GM12878 (cell line): ENCODE data around the gene OR5B3. TPM values are rescaled to one million over a fixed set of nuclear protein-coding genes. Genes with fewer than 3 reads are reported as not detected.

Source experiments
- ATAC-seq: fragments of 200-7000 bp; cut with Tn5 transposase; 3 replicates; pipeline ENCODE4 v1.9.1; 2020; ENCODE audit warnings: mild to moderate bottlenecking, moderate library complexity
- BruUV-seq: library from RNA; stranded (reverse); fragments of 400-500 nt; replicated peaks from 2 replicates; lab custom pipeline; 2021; lab: Mats Ljungman, UMichigan
- CTCF ChIA-PET: fragments of 300-600 bp; sonication (Branson Sonifier 250); formaldehyde crosslinking; extraction: SDS; loops from one replicate; lab custom pipeline; 2021; ENCODE audit warnings: inconsistent platforms; lab: Yijun Ruan, JAX
- POLR2A ChIA-PET: fragments of 350-600 bp; formaldehyde crosslinking; extraction: SDS; loops from one replicate; lab custom pipeline; 2021; ENCODE audit warnings: inconsistent platforms; lab: Charles Lee
- RAD21 ChIA-PET: fragments of 300-600 bp; sonication (Branson Sonifier 250); formaldehyde crosslinking; loops from one replicate; lab custom pipeline; 2023; ENCODE audit warnings: antibody characterized with exemption; ENCODE audit not compliant: unreplicated experiment; lab: Charles Lee
- SMC1A ChIA-PET: fragments of 300-600 bp; sonication (Branson Sonifier 250); formaldehyde crosslinking; loops from one replicate; lab custom pipeline; 2023; ENCODE audit not compliant: unreplicated experiment, uncharacterized antibody; lab: Charles Lee
- DNase-seq: peaks from one replicate; pipeline ENCODE4 v3.0.0-alpha.2; 2011; ENCODE audit warnings: low read depth, low spot score
- FAIRE-seq: peaks from 3 replicates; lab custom pipeline; 2011; peaks lifted over from hg19 to GRCh38; lab: Jason Lieb, UNC
- H2AFZ ChIP-seq: 2 replicates; pipeline ENCODE4 v1.6.0; 2011; ENCODE audit warnings: low read depth, low read length, control low read depth; ENCODE audit not compliant: control insufficient read depth
- H3K27ac ChIP-seq: 2 replicates; pipeline ENCODE4 v1.5.1; 2011; ENCODE audit warnings: control low read depth; ENCODE audit not compliant: control insufficient read depth, insufficient read depth
- H3K27me3 ChIP-seq, 2 experiments: replicated peaks in 1 of 2; 2 replicates each; pipeline versions ENCODE4 v1.6.0 to v1.6.1; 2011; ENCODE audit warnings: low read length in 1 of 2; ENCODE audit not compliant: control insufficient read depth in 2 of 2, insufficient read depth in 2 of 2
- H3K36me3 ChIP-seq, 2 experiments: 2 replicates each; pipeline ENCODE4 v1.5.1; 2011; ENCODE audit warnings: low read length in 1 of 2; ENCODE audit not compliant: control insufficient read depth in 2 of 2, insufficient read depth in 2 of 2
- H3K4me1 ChIP-seq: 2 replicates; pipeline ENCODE4 v1.6.1; 2011; ENCODE audit warnings: mild to moderate bottlenecking, low read length, moderate library complexity, mixed read lengths; ENCODE audit not compliant: control insufficient read depth, insufficient read depth
- H3K4me2 ChIP-seq: 2 replicates; pipeline ENCODE4 v1.6.0; 2011; ENCODE audit warnings: control low read depth; ENCODE audit not compliant: control insufficient read depth, insufficient read depth
- H3K4me3 ChIP-seq: fragments of 200-600 bp; sonication (generic); 2 replicates; pipeline ENCODE4 v1.5.1; 2016
- H3K79me2 ChIP-seq: 2 replicates; pipeline ENCODE4 v1.6.0; 2011; ENCODE audit warnings: low read length; ENCODE audit not compliant: control insufficient read depth, insufficient read depth
- H3K9ac ChIP-seq: 2 replicates; pipeline ENCODE4 v1.8.0; 2011; ENCODE audit warnings: low read length, control low read depth, mixed read lengths; ENCODE audit not compliant: control insufficient read depth, insufficient read depth
- H3K9me3 ChIP-seq: replicated peaks from 3 replicates; pipeline ENCODE4 v1.5.1; 2011; ENCODE audit warnings: mild to moderate bottlenecking, low read length; ENCODE audit not compliant: control insufficient read depth, insufficient read depth
- H4K20me1 ChIP-seq: 2 replicates; pipeline ENCODE4 v1.6.0; 2011; ENCODE audit not compliant: control insufficient read depth, insufficient read depth
- EZH2 ChIP-seq: IDR thresholded peaks from 2 replicates; pipeline ENCODE4 v1.6.1; 2012; ENCODE audit warnings: low read depth, mild to moderate bottlenecking, control low read depth, inconsistent platforms, low read length, borderline replicate concordance; ENCODE audit not compliant: control insufficient read depth
- HSF1 ChIP-seq: fragments of 150-350 bp; IDR thresholded peaks from 2 replicates; pipeline ENCODE4 v1.6.1; 2014; ENCODE audit warnings: mild to moderate bottlenecking, low read depth, low read length
- LARP7 ChIP-seq: fragments of 450-650 bp; IDR thresholded peaks from 2 replicates; pipeline ENCODE4 v1.6.1; 2017; ENCODE audit warnings: mild to moderate bottlenecking
- MLLT1 ChIP-seq: fragments of 450-650 bp; IDR thresholded peaks from 2 replicates; pipeline ENCODE4 v1.6.1; 2016; ENCODE audit warnings: mild to moderate bottlenecking
- NR2F1 ChIP-seq: fragments of 450-650 bp; conservative IDR thresholded peaks from 2 replicates; pipeline ENCODE4 v1.6.1; 2017; ENCODE audit warnings: mild to moderate bottlenecking
- RB1 ChIP-seq: fragments of 450-650 bp; formaldehyde crosslinking; IDR thresholded peaks from 2 replicates; pipeline ENCODE4 v1.6.1; 2017; ENCODE audit warnings: mild to moderate bottlenecking, borderline replicate concordance
- SPI1 ChIP-seq: IDR thresholded peaks from 2 replicates; pipeline ENCODE4 v1.6.1; 2011; ENCODE audit warnings: low read depth, mild to moderate bottlenecking, low read length, moderate library complexity, borderline replicate concordance; ENCODE audit not compliant: insufficient read depth
- SUPT20H ChIP-seq: IDR thresholded peaks from 2 replicates; pipeline ENCODE4 v1.6.1; 2011; ENCODE audit warnings: low read depth, mild to moderate bottlenecking, low read length, moderate library complexity, borderline replicate concordance; ENCODE audit not compliant: control insufficient read depth
- TCF7 ChIP-seq: IDR thresholded peaks from 2 replicates; pipeline ENCODE4 v1.6.1; 2014; ENCODE audit warnings: antibody characterized with exemption, borderline replicate concordance
- WGBS: methylation state at CpG from one replicate; pipeline ENCODE4 v1.1.6; 2016; ENCODE audit warnings: low lambda C conversion rate; ENCODE audit not compliant: insufficient replicate concordance, insufficient coverage; ENCODE audit errors: missing lambda C conversion rate; 5-methylcytosine and 5-hydroxymethylcytosine counted together
- in situ Hi-C: fragments of 300-500 bp; cut with MboI; formaldehyde crosslinking; loops from 9 replicates; pipeline ENCODE4 v1.14.3; 2018; ENCODE audit warnings: mixed read lengths
- intact Hi-C: fragments of 100-400 bp; cut with micrococcal nuclease; formaldehyde crosslinking; loops from one replicate; pipeline ENCODE4 v1.14.2; 2022; ENCODE audit not compliant: unreplicated experiment
- polyA plus RNA-seq, 11 experiments: library from polyadenylated mRNA; depleted of rRNA in 4 of 11; unstranded in 6 of 11; stranded (reverse) in 5 of 11; fragments of >200 nt; fragmentation: Nextera tagmentation in 4 of 11; fragmentation: Illumina TruSeq in 1 of 11; extraction: Ambion mirVana in 4 of 11; extraction: Trizol in 1 of 11; gene quantifications; 1 replicate in 1 of 11; 2 replicates in 10 of 11; pipeline versions ENCODE4 v1.2.1 to v1.2.3, GENCODE V29; 2011 to 2016; ENCODE audit warnings: inconsistent platforms in 2 of 11, missing spikeins in 2 of 11, low read depth in 1 of 11
- total RNA-seq, 4 experiments: library from RNA; depleted of rRNA in 3 of 4; stranded (reverse); fragments of >200 nt in 3 of 4; fragmentation: Illumina TruSeq in 1 of 4; extraction: Trizol in 1 of 4; gene quantifications; 2 replicates each; pipeline versions ENCODE4 v1.2.1 to v1.2.3, GENCODE V29; 2013 to 2021

OR5B3 gene
- total and polyA plus RNA-seq, 10 of the 15 experiments (the other 5 are each of a cell fraction or from before 2014, with no cell fraction given): not detected

GRCh38 chr11:58433638-58434203 is 27.0 kb upstream of the OR5B3 start:
- BruUV-seq: no TSS peak

More at GRCh38 chr11:58433638-58434203, 27.0 kb upstream of the OR5B3 start:
- intact Hi-C loops: no loop called here
- SMC1A ChIA-PET: interaction anchor here (1.7 to 1.9 kb wide), 2 partner anchors 62 to 71 kb away, joined by 5 to 6 read pairs; no protein-coding TSS in a partner anchor
- no peak overlapping the region for H3K27ac ChIP-seq
- RAD21 ChIA-PET: interaction anchor here (0.8 kb wide), 1 partner anchor 61 kb away, joined by 3 read pairs; no protein-coding TSS in a partner anchor
- H3K9me3 ChIP-seq: no peaks in the 10 kb centered on the region
- no peaks in the 10 kb centered on the region for H3K4me1 ChIP-seq
- no peak for FAIRE-seq
- CTCF ChIA-PET: interaction anchor here (1.0 kb wide), 1 partner anchor 90 kb away, joined by 4 read pairs; no protein-coding TSS in a partner anchor
- no peaks in the 10 kb centered on the region for H3K79me2 ChIP-seq
- no peaks in the 10 kb centered on the region for H4K20me1 ChIP-seq
- ATAC-seq: peak; percentile 73
- no peak overlapping the region for H3K4me2 ChIP-seq
- TF ChIP-seq HSF1 (no peak), SPI1 (peak; percentile 82; the same call in 1 of the 2 replicates), LARP7 (no peak), RB1 (no peak), MLLT1 (no peak), EZH2 (no peak), TCF7 (no peak), SUPT20H (no peak), NR2F1 (no peak)
- TF ChIP-seq, all 136 proteins: peak for 1
- Histone ChIP-seq H3K4me3 (no peak overlapping the region), H3K9ac (no peak overlapping the region), H2AFZ (no peak overlapping the region), H3K36me3 (no peaks in the 10 kb centered on the region), H3K27me3 (no peaks in the 10 kb centered on the region)
- in situ Hi-C loops: no loop called here
- no peak for DNase-seq
- POLR2A ChIA-PET: no interaction called here
- WGBS: 3% methylated on average over 2 of the region's 3 CpGs
